NCI-H345 (cell line): Measurements from ENCODE around the gene SYVN1.
"Not testable (repeated sequence)": the region's sequence is repeated elsewhere in the genome, so short reads cannot be mapped to it uniquely, and the experiment has no call there.

Source experiments
- DNase-seq: peaks from one replicate; lab custom pipeline; 2025; lab: John Stamatoyannopoulos, UW

The SYVN1 gene

DNA sequence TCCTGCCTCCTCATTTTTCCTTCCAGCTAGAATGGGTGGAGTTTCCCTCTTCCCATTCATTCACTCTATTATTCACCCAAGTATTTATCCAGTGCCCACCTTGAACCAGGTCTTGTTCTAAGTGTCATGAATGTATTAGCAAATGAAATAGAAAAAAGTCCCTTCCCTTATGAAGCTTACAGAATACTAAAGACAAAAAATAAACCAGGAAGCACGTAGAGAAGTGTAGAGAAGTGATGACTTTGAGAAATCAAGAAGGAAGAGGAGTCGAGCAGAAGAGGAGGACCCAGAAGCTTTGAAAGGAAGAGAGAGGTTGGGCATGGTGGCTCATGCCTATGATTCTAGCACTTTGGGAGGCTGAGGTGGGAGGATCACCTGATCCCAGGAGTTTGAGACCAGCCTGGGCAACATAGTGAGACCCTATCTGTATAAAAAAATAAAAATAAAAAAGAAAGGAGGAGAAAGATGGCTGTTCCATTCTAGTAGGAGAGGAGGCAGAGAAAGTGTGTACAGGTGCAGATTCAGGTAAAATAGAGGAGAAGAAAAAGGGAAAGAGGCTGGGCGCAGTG is 17.1 kb upstream of the SYVN1 start:
- DNase-seq = no peak

DNA sequence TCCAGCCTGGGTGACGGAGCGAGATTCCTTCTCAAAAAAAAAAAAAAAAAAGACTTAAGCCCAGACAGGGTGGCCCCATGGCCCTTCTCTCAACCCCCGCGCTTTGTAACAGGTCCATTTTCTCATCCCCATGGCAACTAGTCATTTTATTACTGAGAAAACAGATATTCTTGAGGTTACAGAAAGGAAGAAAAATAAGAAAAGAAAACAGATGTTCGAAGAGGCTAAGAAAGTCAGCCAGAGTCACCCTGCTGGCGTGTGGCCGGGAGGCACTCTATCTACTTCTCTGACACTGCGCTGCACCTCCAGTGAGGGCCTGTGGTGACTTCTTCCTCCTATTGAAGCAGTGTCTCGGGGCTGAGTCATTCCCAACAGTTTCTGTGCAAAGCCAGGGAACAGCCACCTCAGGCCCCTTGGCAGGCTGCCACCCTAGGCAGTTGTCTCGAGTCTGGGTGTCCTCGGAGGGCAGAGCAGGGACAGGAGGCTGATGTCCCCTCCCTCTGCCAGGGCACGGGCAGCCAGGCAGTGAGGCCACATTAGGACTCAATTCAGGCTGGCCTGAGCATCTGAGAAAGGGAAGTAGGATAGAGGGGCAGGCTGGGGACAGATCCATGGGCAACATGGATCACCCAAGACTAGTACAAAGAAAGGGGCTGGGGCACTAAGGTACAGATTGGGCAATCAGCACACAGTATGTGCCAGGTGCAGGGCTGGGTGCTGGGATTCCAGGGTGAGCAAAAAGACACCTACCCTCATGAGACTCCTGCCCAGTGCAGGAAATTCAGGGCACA is 16.4 kb upstream of the SYVN1 start:
- peak; percentile 46 for DNase-seq

- DNase-seq = not testable (repeated sequence)
Measured at GRCh38 chr11:65150131-65150508, 15.8 kb upstream of the SYVN1 start.

GRCh38 chr11:65148657-65149056 is 14.3 kb upstream of the SYVN1 start:
- DNase-seq = no peak

DNA sequence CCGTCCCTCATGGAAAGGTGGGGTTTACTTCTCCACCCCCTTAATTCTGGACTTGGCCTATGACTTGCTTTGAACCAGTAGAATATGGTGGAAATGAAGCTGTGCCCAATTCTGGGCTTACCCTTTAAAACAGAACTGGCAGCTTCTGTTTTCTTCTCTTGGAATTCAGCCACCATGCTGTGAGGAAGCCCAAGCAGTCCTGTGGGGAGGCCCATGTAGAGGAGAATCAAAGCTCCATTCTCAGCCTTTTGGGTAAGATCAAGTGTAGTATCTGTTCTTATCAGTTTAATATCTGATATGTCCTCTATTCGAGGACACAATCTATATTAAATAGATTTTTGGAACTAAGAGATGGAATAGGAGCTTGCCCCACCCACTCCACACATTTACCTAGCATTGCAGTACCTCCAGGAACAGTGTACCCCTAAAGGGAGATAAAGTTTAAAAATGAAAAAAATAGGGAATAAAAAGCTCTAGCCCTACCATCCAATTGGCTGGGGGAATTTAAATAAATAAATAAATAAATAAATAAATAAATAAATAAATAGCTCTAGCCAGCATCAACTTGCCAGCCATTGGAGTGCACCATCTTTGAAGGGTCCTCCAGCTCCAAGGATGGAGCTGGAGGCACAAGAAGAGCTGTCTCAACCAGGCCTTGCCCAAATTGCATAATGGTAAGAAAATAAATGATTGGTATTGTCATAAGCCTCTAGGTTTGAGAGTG is 13.2 kb upstream of the SYVN1 start:
- DNase-seq = no peak

- no peak for DNase-seq
Measured at GRCh38 chr11:65141896-65142494, 7.7 kb upstream of the SYVN1 start.

- DNase-seq = no peak
Measured at GRCh38 chr11:65136515-65137096, 2.3 kb upstream of the SYVN1 start.

DNA sequence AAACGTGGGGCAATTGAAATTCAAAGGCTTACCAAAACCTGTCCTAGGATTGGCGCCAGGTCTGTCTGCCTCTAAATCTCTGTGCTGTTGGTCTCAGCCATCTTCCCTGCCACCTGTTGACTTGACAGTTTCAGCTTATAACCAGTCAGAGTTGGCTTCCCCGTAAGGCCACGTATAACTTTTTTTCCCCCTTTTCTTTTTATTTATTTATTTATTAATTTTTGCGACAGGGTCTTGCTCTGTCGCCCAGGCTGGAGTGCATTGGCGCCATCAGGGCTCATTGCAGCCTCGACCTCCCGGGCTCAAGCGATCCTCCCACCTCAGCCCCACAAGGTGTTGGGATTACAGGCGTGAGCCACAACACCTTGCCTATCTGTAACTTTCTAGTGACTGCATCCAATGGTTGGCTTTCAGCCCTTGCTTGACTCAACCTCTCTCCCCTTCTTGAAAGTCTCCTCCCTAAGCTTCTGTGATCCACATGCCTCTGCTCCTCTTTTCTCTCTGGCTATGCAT is 1.4 kb upstream of the SYVN1 start:
- no peak for DNase-seq

DNA sequence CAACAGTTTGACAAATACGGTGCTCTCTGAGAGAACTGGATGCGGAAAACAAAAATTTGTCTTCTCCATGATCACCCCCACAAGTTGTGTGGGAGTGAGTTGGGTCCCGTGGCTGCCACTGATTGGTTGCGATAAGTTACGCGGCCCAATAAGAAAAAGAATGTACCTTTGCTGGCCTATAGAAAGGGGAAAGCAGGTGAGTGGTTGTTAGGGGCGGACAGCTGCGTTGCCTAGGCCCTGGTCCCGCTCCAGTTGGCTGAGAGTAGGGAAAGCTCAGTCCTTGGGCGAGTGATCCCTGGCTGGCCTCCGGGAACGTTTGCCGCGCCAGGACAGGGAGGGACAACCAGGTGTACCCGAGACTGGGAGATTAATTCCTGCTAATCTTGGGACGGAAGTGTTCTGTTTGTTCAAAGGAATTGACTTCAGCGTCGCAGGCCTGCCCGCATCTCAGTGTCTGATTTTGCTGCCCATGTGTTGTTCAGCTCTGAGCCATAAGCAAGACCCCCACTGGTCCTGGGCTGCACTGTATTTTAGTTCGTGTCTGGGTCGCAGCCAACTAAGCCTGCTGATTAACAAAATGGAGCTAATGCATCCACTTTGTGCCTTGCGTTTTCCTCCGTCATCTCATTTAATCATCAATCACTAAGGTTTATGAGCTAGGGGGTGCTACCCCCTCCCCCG is 773 bp upstream of the SYVN1 start:
- DNase-seq = peak; percentile 98

DNA sequence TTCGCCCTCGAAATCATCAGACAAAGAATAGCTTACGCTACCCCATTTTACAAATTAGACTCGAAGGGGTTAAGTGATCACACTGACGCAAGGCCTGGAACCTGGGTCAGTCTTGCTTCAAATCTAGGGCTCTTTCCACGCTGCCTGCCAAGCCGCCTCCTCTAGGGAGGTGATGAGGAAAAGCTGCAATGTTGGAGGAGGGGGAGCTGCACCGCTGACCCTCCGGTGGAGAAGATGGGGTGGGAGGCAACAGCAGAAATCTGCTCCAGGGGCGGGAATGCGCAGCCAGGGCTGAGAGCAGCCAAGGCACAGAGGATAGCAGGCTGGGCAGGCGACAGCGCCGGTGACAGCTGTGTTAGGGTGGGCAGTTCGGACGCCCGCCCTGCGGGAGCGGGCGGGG is 595 bp downstream of the SYVN1 start:
- DNase-seq = no peak

DNA sequence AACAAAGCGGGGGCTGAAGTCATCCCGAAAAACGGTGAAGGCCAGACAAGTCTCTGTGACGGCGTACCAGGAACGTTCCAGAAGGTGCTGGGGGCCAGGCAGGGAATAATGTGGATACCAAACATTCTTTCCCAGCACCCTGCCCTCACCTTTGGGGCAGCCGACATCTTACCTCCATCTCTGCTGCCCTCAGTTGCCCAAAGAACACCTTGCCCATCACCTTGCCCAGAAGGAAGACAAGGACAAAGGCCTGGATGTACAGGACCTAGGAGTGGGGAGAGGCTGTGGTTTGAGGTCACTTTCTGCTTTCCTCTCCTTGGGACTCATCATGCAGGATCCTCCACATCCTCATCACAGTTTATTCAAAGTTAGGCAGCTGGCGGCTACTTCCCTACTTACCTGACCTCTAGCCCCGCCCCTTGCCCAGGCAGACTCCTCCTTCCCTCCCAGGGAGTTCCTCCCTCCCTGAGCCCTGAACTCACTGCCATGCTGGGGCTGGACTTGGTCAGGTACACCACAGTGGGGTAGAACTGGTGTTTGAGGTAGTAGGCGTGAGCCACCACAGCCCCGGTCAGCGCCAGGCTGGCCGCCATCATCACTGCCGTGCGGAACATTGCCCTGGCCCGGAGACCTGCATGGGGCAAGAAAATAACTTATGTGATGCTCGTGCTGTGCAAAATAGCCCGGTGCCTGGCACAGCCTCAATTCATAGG is 1.2 kb downstream of the SYVN1 start:
- peak; percentile 20 for DNase-seq

- no peak for DNase-seq
Measured at GRCh38 chr11:65132238-65132987, 1.9 kb downstream of the SYVN1 start.

- no peak for DNase-seq
Measured at GRCh38 chr11:65131895-65132237, 2.5 kb downstream of the SYVN1 start.

DNA sequence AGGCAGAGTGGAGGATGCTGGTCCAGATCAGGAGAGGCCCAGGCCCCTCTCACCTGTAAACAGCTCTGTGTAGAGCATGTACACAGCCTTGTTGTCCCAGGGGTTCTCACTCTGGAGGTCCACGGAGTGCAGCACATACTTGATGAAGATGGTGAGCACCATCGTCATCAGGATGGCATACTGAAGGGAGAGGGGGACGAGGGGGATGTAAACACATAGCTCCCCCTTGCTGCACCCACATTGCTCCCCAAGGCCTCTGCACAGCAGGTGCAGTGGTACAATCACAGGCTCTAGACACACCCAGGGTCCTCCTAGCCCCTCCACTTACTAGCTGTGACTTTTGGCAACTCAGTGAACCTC is 2.9 kb downstream of the SYVN1 start:
- no peak for DNase-seq

DNA sequence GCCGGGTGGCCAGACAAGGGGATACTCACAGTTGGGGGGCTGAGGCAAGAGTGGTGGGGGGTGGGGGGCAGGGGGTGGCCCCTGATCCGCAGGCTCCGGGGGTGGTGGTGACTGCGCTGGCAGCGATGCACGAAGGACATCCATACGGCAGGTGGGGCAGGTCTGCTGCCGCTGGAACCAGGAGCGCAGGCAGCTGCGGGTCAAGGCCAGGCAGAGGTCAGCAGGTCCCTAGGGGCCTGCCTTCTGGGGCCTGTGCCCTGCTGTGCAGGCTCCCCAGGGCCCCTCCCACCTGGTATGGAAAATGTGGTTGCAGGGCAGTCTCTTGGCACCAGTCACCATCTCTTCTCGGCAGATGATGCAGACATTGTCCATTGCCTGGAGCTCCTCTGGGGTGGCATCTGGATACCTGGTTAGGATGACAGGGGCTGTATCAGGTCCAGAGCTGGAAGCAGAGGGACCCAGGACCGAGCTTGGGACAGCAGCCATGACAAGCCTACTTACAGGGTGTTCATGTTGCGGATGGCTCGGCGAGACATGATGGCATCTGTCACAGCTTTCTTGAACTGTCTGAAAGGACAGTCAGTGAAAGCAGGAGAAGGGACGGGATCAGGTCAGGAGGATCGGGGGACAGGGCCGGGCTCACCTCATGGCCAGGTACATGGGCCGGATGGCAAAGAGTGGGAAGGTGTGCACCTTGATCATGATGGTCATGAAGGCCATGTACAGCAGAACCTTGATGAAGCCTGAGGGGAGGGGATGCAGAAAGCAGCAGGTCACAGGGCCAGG is 3.5 kb downstream of the SYVN1 start:
- DNase-seq = no peak

- DNase-seq = no peak
Measured at GRCh38 chr11:65129649-65130441, 4.5 kb downstream of the SYVN1 start.

- DNase-seq = no peak
Measured at GRCh38 chr11:65128182-65129145, 5.9 kb downstream of the SYVN1 start.
